Stimulated activated CD4-positive, alpha-beta T cell treated with anti-CD3 and anti-CD28 coated beads, Interleukin-15, amount 100 ng/mL, for 24 hours (primary cell): ENCODE results near the gene TAS2R41.

ENCODE experiments used
- DNase-seq: peaks from one replicate; pipeline ENCODE4 v3.0.0-alpha.2; 2020

The TAS2R41 gene

GRCh38 chr7:143495851-143496250 lies 18.2 kb downstream of the TAS2R41 start:
- no peak for DNase-seq

GRCh38 chr7:143496263-143496662 lies 18.6 kb downstream of the TAS2R41 start:
- no peak for DNase-seq

GRCh38 chr7:143497008-143497795 lies 19.5 kb downstream of the TAS2R41 start:
- DNase-seq = no peak

GRCh38 chr7:143499246-143499645 lies 21.6 kb downstream of the TAS2R41 start:
- DNase-seq = no peak

- no peak for DNase-seq
These were observed 22.2 kb downstream of the TAS2R41 start for GRCh38 chr7:143499743-143500348.

- no peak for DNase-seq
These were observed 25.6 kb downstream of the TAS2R41 start for GRCh38 chr7:143503261-143503660.

GRCh38 chr7:143504215-143504936 lies 26.7 kb downstream of the TAS2R41 start:
- DNase-seq = no peak

GRCh38 chr7:143504937-143505297 lies 27.2 kb downstream of the TAS2R41 start:
- no peak for DNase-seq

- DNase-seq = peak; percentile 16
These were observed 28.2 kb downstream of the TAS2R41 start for GRCh38 chr7:143505838-143506237.

GRCh38 chr7:143507094-143507518 lies 29.4 kb downstream of the TAS2R41 start:
- DNase-seq = no peak

- DNase-seq = no peak
These were observed 29.9 kb downstream of the TAS2R41 start for GRCh38 chr7:143507534-143508055.

GRCh38 chr7:143510854-143511592 lies 33.4 kb downstream of the TAS2R41 start:
- no peak for DNase-seq

GRCh38 chr7:143511593-143512047 lies 33.9 kb downstream of the TAS2R41 start:
- no peak for DNase-seq

- DNase-seq = no peak
These were observed 35.0 kb downstream of the TAS2R41 start for GRCh38 chr7:143512488-143513340.

- no peak for DNase-seq
These were observed 36.8 kb downstream of the TAS2R41 start for GRCh38 chr7:143514487-143514886.

GRCh38 chr7:143514995-143515735 lies 37.5 kb downstream of the TAS2R41 start:
- DNase-seq = no peak

GRCh38 chr7:143516981-143517380 lies 39.3 kb downstream of the TAS2R41 start:
- no peak for DNase-seq

- DNase-seq = no peak
These were observed 40.8 kb downstream of the TAS2R41 start for GRCh38 chr7:143518521-143518920.

GRCh38 chr7:143518941-143519340 lies 41.3 kb downstream of the TAS2R41 start:
- no peak for DNase-seq

GRCh38 chr7:143519411-143520131 lies 41.9 kb downstream of the TAS2R41 start:
- no peak for DNase-seq
